SU-DHL-6 (cell line): ENCODE results near the gene TRAK1.

Experiments used
- H2AFZ ChIP-seq: fragments of 200-600 bp; sonication (generic); 2 replicates; pipeline ENCODE4 v1.6.1; 2014; ENCODE audit warnings: low read depth, mild to moderate bottlenecking, moderate library complexity, mixed read lengths, antibody characterized with exemption, low read length; ENCODE audit not compliant: severe bottlenecking
- H3F3A ChIP-seq: fragments of 200-600 bp; shearing (Covaris generic); 2 replicates; pipeline ENCODE4 v1.6.0; 2016; ENCODE audit warnings: antibody characterized with exemption, mild to moderate bottlenecking; ENCODE audit not compliant: insufficient read depth
- H3K27ac ChIP-seq: fragments of 200-600 bp; sonication (generic); 2 replicates; pipeline ENCODE4 v1.5.1; 2016; ENCODE audit warnings: low read depth, mild to moderate bottlenecking, low read length, moderate library complexity, mixed read lengths
- H3K27me3 ChIP-seq: fragments of 200-600 bp; sonication (generic), shearing (Covaris generic); 2 replicates; pipeline ENCODE4 v1.6.0; 2014; ENCODE audit warnings: mild to moderate bottlenecking, low read length
- H3K36me3 ChIP-seq: fragments of 200-600 bp; sonication (generic); 2 replicates; pipeline ENCODE4 v1.6.1; 2014; ENCODE audit warnings: mild to moderate bottlenecking, low read length, mixed read lengths
- H3K4me2 ChIP-seq: fragments of 300-600, 200-600 bp; shearing (Covaris generic), sonication (generic); 2 replicates; pipeline ENCODE4 v1.6.0; 2014; ENCODE audit warnings: low read length, low read depth, mild to moderate bottlenecking; ENCODE audit not compliant: poor library complexity, severe bottlenecking
- H3K4me3 ChIP-seq: fragments of 200-600 bp; sonication (generic); 2 replicates; pipeline ENCODE4 v1.5.1; 2014; ENCODE audit warnings: antibody characterized with exemption, low read length, mild to moderate bottlenecking, mixed read lengths; ENCODE audit not compliant: insufficient read depth, poor library complexity, severe bottlenecking
- H3K79me2 ChIP-seq: fragments of 200-600 bp; sonication (generic); 2 replicates; pipeline ENCODE4 v1.6.1; 2014; ENCODE audit warnings: mild to moderate bottlenecking, low read length, moderate library complexity; ENCODE audit not compliant: insufficient read depth
- H3K9ac ChIP-seq: fragments of 200-600 bp; sonication (generic); 2 replicates; pipeline ENCODE4 v1.7.0; 2014; ENCODE audit warnings: mild to moderate bottlenecking, low read length
- H3K9me2 ChIP-seq: fragments of 200-600 bp; sonication (generic); replicated peaks from 2 replicates; pipeline ENCODE4 v1.6.1; 2014; ENCODE audit warnings: low read length; ENCODE audit not compliant: insufficient read depth
- H3K9me3 ChIP-seq: fragments of 200-600 bp; sonication (generic); 2 replicates; pipeline ENCODE4 v1.6.1; 2014; ENCODE audit warnings: low read length, mixed read lengths; ENCODE audit not compliant: insufficient read depth
- H4K20me1 ChIP-seq: fragments of 200-600 bp; sonication (generic); 2 replicates; pipeline ENCODE4 v1.6.1; 2014; ENCODE audit warnings: low read depth, mild to moderate bottlenecking, antibody characterized with exemption, low read length, moderate library complexity, mixed read lengths
- CTCF ChIP-seq: fragments of 200-600 bp; sonication (generic); IDR thresholded peaks from one replicate; pipeline ENCODE4 v1.5.1; 2017; ENCODE audit warnings: antibody characterized with exemption, mild to moderate bottlenecking, low read length, moderate library complexity; ENCODE audit not compliant: insufficient read depth, poor library complexity, severe bottlenecking
- EZH2phosphoT487 ChIP-seq: fragments of 200-600 bp; sonication (generic), shearing (Covaris generic); conservative IDR thresholded peaks from 2 replicates; pipeline ENCODE4 v1.6.1; 2018; ENCODE audit warnings: mild to moderate bottlenecking, antibody characterized with exemption, low read length, moderate library complexity, mixed read lengths

The TRAK1 gene

DNA sequence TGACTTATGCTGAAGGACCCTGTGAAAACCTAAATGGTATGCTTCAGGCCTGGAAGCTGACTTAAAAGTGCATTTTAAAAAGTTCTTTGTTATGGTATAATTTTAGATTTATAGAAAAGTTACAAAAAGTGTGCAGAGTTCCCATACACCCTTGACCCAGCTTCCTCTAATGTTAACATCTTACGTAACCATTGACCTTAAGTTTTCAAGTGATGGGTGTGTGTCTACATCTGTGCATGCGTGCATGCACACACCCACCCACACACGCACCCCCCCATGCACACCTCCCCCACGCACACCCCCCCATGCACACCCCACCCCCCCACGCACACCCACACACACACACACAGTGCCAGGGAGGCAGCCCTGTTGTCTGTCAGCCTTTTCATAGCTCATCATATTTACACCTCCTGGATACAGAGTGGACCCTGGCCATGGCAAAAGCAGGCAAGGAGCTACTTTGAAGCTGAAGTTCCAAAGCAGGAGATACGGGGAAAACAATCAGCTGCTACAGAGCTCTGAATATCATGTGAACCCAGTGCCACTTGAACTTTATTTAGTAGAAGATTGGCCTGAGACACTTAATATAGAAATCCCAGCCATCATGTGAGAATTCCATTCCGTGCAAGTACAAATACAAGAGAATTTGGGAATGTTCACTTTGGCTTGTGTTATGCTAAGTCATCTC, 30.0 kb upstream of the TRAK1 start:
- no peaks in the 10 kb centered on the region for H3K9me3 ChIP-seq
- no peak overlapping the region for H3K4me3 ChIP-seq
- H4K20me1 ChIP-seq = no peaks in the 10 kb centered on the region
- no peak overlapping the region for H3K27ac ChIP-seq
- H3K9me2 ChIP-seq = no peaks in the 10 kb centered on the region
- no peaks in the 10 kb centered on the region for H3K27me3 ChIP-seq
- no peak overlapping the region for H2AFZ ChIP-seq
- H3K4me2 ChIP-seq = no peak overlapping the region
- peaks cover 97% of the 10 kb centered on the region for H3K79me2 ChIP-seq
- H3K9ac ChIP-seq = no peak overlapping the region
- peaks cover 26% of the 10 kb centered on the region; the same call in 1 of the 2 replicates for H3F3A ChIP-seq
- no peaks in the 10 kb centered on the region for H3K36me3 ChIP-seq
- TF ChIP-seq EZH2phosphoT487 (no peak), CTCF (no peak)

- no peaks in the 10 kb centered on the region for H3K9me2 ChIP-seq
- H3K36me3 ChIP-seq = no peaks in the 10 kb centered on the region
- H3K4me2 ChIP-seq = no peak overlapping the region
- H3K9ac ChIP-seq = no peak overlapping the region
- peaks cover 23% of the 10 kb centered on the region for H3F3A ChIP-seq
- H3K79me2 ChIP-seq = peaks cover 97% of the 10 kb centered on the region
- H3K27me3 ChIP-seq = no peaks in the 10 kb centered on the region
- H2AFZ ChIP-seq = no peak overlapping the region
- H3K4me3 ChIP-seq = no peak overlapping the region
- no peak overlapping the region for H3K27ac ChIP-seq
- no peaks in the 10 kb centered on the region for H3K9me3 ChIP-seq
- TF ChIP-seq CTCF = no peak
- no peak for TF ChIP-seq EZH2phosphoT487
- H4K20me1 ChIP-seq = no peaks in the 10 kb centered on the region
Measured at GRCh38 chr3:42061713-42062380, 29.3 kb upstream of the TRAK1 start.

DNA sequence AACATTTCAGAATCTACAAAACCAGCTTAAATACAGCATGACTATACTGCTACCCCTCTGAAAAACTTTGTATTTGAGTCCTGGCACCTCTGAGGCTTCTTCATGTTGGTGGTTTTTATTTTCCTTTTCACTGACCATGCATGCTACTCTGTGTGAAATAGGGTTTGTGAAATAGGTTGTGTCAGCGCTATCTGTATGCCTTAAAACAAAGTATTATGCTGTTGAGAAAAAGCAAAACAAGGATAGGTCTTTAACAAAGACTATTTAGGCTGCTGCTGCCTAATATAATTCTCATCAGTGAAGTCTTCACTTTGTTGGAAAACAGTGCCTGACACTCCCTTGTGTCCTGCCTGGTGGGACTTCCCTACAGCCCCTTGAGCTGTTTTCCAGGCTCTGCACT, 28.7 kb upstream of the TRAK1 start:
- Histone ChIP-seq H3F3A (peaks cover 23% of the 10 kb centered on the region), H3K4me3 (no peak overlapping the region), H2AFZ (no peak overlapping the region), H4K20me1 (no peaks in the 10 kb centered on the region), H3K9me2 (no peaks in the 10 kb centered on the region), H3K27ac (no peak overlapping the region), H3K9ac (no peak overlapping the region), H3K79me2 (peaks cover 97% of the 10 kb centered on the region), H3K9me3 (no peaks in the 10 kb centered on the region), H3K4me2 (no peak overlapping the region), H3K36me3 (no peaks in the 10 kb centered on the region), H3K27me3 (no peaks in the 10 kb centered on the region)
- no peak for TF ChIP-seq CTCF
- TF ChIP-seq EZH2phosphoT487 = no peak
